Epithelial cell of prostate (primary cell): ENCODE results near the gene RGS17.
"Not testable (repeated sequence)": the region's sequence is repeated elsewhere in the genome, so short reads cannot be mapped to it uniquely, and the experiment has no call there.

Experiments
- DNase-seq: peaks from one replicate; pipeline ENCODE4 v3.0.0-alpha.2; 2011; ENCODE audit warnings: low read depth, low spot score
- H3K27ac ChIP-seq: fragments of 450-650 bp; 2 replicates; pipeline ENCODE4 v1.5.1; 2017; ENCODE audit warnings: mild to moderate bottlenecking

Gene RGS17

GRCh38 chr6:153000790-153001189 lies 130.3 kb downstream of the RGS17 start:
- DNase-seq, H3K27ac ChIP-seq: not testable (repeated sequence)

- no peak overlapping the region for H3K27ac ChIP-seq
- no peak for DNase-seq
Measured at GRCh38 chr6:153000243-153000642, 130.8 kb downstream of the RGS17 start.

- H3K27ac ChIP-seq, DNase-seq: not testable (repeated sequence)
Measured at GRCh38 chr6:152999538-152999937, 131.5 kb downstream of the RGS17 start.

GRCh38 chr6:152993847-152994246 lies 137.2 kb downstream of the RGS17 start:
- H3K27ac ChIP-seq = no peak overlapping the region

GRCh38 chr6:152993431-152993830 lies 137.7 kb downstream of the RGS17 start:
- H3K27ac ChIP-seq = no peak overlapping the region
- DNase-seq = no peak

More at GRCh38 chr6:152993847-152994246, 137.2 kb downstream of the RGS17 start:
- DNase-seq = no peak

- H3K27ac ChIP-seq = no peak overlapping the region
- no peak for DNase-seq
Measured at GRCh38 chr6:152986978-152987377, 144.1 kb downstream of the RGS17 start.

- not testable (repeated sequence) for DNase-seq, H3K27ac ChIP-seq
Measured at GRCh38 chr6:152985300-152985699, 145.8 kb downstream of the RGS17 start.

GRCh38 chr6:152984513-152984872 lies 146.6 kb downstream of the RGS17 start:
- H3K27ac ChIP-seq = peak overlapping the region; percentile 82
- DNase-seq = no peak

- DNase-seq = peak; percentile 40
- peak overlapping the region; percentile 82 for H3K27ac ChIP-seq
Measured at GRCh38 chr6:152983637-152984512, 147.2 kb downstream of the RGS17 start.

- H3K27ac ChIP-seq = peak within 1 kb of the TSS; percentile 82
- peak; percentile 91 for DNase-seq
Measured at GRCh38 chr6:152982904-152983636, 148.0 kb downstream of the RGS17 start, which contains the start of gene FBXO5. TSS of gene FBXO5 (minus strand) at chr6:152983041. CDS start at chr6:152982959, 82 bp downstream.

- no peak for DNase-seq
- no peak overlapping the region for H3K27ac ChIP-seq
Measured at GRCh38 chr6:152981989-152982903, 148.8 kb downstream of the RGS17 start.

GRCh38 chr6:152981219-152981618 lies 149.9 kb downstream of the RGS17 start:
- no peak for DNase-seq
- no peak overlapping the region for H3K27ac ChIP-seq

- H3K27ac ChIP-seq = no peak overlapping the region
- no peak for DNase-seq
Measured at GRCh38 chr6:152980656-152981055, 150.4 kb downstream of the RGS17 start.

GRCh38 chr6:152979116-152979515 lies 152.0 kb downstream of the RGS17 start:
- no peak overlapping the region for H3K27ac ChIP-seq
- DNase-seq = no peak

- no peak overlapping the region for H3K27ac ChIP-seq
- no peak for DNase-seq
Measured at GRCh38 chr6:152978058-152978457, 153.0 kb downstream of the RGS17 start.

- no peak for DNase-seq
- no peak overlapping the region for H3K27ac ChIP-seq
Measured at GRCh38 chr6:152977556-152977955, 153.5 kb downstream of the RGS17 start.

- H3K27ac ChIP-seq = no peak overlapping the region
- no peak for DNase-seq
Measured at GRCh38 chr6:152976749-152977148, 154.3 kb downstream of the RGS17 start.

GRCh38 chr6:152975204-152975915 lies 155.7 kb downstream of the RGS17 start:
- no peak overlapping the region for H3K27ac ChIP-seq
- DNase-seq = no peak

- no peak overlapping the region for H3K27ac ChIP-seq
- DNase-seq = no peak
Measured at GRCh38 chr6:152973916-152974315, 157.2 kb downstream of the RGS17 start.
